HG02884 (cell line): Measurements from ENCODE around the gene EXD3.
"Not testable (repeated sequence)": the region's sequence is repeated elsewhere in the genome, so short reads cannot be mapped to it uniquely, and the experiment has no call there.

ENCODE experiments used
- ATAC-seq: cut with Tn5 transposase; IDR thresholded peaks from one replicate; pipeline ENCODE4 v1.9.1; 2021; ENCODE audit warnings: mild to moderate bottlenecking, moderate library complexity; ENCODE audit not compliant: unreplicated experiment

EXD3 gene

GRCh38 chr9:137411645-137412380, 11.1 kb downstream of the EXD3 start:
- no peak for ATAC-seq

- no peak for ATAC-seq
Observed at GRCh38 chr9:137411260-137411644, 11.7 kb downstream of the EXD3 start.

- no peak for ATAC-seq
Observed at GRCh38 chr9:137410891-137411249, 12.1 kb downstream of the EXD3 start.

- not testable (repeated sequence) for ATAC-seq
Observed at GRCh38 chr9:137410236-137410890, 12.6 kb downstream of the EXD3 start.

- no peak for ATAC-seq
Observed at GRCh38 chr9:137409515-137409914, 13.4 kb downstream of the EXD3 start.

GRCh38 chr9:137408651-137409405, 14.1 kb downstream of the EXD3 start:
- ATAC-seq: no peak

GRCh38 chr9:137407590-137408300, 15.2 kb downstream of the EXD3 start:
- no peak for ATAC-seq

- no peak for ATAC-seq
Observed at GRCh38 chr9:137406876-137407589, 15.9 kb downstream of the EXD3 start.

- ATAC-seq: no peak
Observed at GRCh38 chr9:137406085-137406760, 16.7 kb downstream of the EXD3 start.

- ATAC-seq: no peak
Observed at GRCh38 chr9:137405677-137406081, 17.3 kb downstream of the EXD3 start.

GRCh38 chr9:137404961-137405567, 17.9 kb downstream of the EXD3 start:
- no peak for ATAC-seq

- ATAC-seq: no peak
Observed at GRCh38 chr9:137403269-137403668, 19.7 kb downstream of the EXD3 start.

GRCh38 chr9:137402746-137403145, 20.2 kb downstream of the EXD3 start:
- no peak for ATAC-seq

- ATAC-seq: no peak
Observed at GRCh38 chr9:137398561-137399468, 24.1 kb downstream of the EXD3 start.

- no peak for ATAC-seq
Observed at GRCh38 chr9:137397675-137398423, 25.1 kb downstream of the EXD3 start.

- ATAC-seq: no peak
Observed at GRCh38 chr9:137396634-137397367, 26.2 kb downstream of the EXD3 start.

- ATAC-seq: no peak
Observed at GRCh38 chr9:137396227-137396626, 26.7 kb downstream of the EXD3 start.
